Keratinocyte (primary cell): Measurements from ENCODE around the gene RFC2. TPM values are rescaled to one million over a fixed set of nuclear protein-coding genes. Genes with fewer than 3 reads are reported as not detected.

ENCODE experiments used
- DNase-seq: peaks from one replicate; pipeline ENCODE4 v3.0.0-alpha.2; 2011; ENCODE audit warnings: low read depth, missing footprints, low spot score
- FAIRE-seq: peaks from 2 replicates; lab custom pipeline; 2011; peaks lifted over from hg19 to GRCh38; lab: Jason Lieb, UNC
- H2AFZ ChIP-seq: 2 replicates; pipeline ENCODE4 v1.6.0; 2012; ENCODE audit warnings: low read length, control low read depth, inconsistent platforms; ENCODE audit not compliant: control insufficient read depth
- H3K27ac ChIP-seq: 2 replicates; pipeline ENCODE4 v1.5.1; 2011; ENCODE audit warnings: low read length; ENCODE audit not compliant: control insufficient read depth, insufficient read depth
- H3K27me3 ChIP-seq: 3 replicates; pipeline ENCODE4 v1.6.0; 2011; ENCODE audit warnings: low read length; ENCODE audit not compliant: control insufficient read depth, insufficient read depth; ENCODE audit errors: extremely low read depth
- H3K36me3 ChIP-seq, 2 experiments: 2 replicates in 1 of 2; 3 replicates in 1 of 2; pipeline ENCODE4 v1.5.1; 2011; ENCODE audit warnings: low read length in 2 of 2, mild to moderate bottlenecking in 1 of 2; ENCODE audit not compliant: control insufficient read depth in 2 of 2, insufficient read depth in 2 of 2; ENCODE audit errors: extremely low read depth in 1 of 2
- H3K4me1 ChIP-seq: 3 replicates; pipeline ENCODE4 v1.5.1; 2011; ENCODE audit warnings: low read length; ENCODE audit not compliant: control insufficient read depth, insufficient read depth; ENCODE audit errors: extremely low read depth
- H3K4me2 ChIP-seq: 3 replicates; pipeline ENCODE4 v1.6.0; 2011; ENCODE audit warnings: low read depth, low read length; ENCODE audit not compliant: control insufficient read depth, insufficient read depth; ENCODE audit errors: extremely low read depth
- H3K4me3 ChIP-seq, 3 experiments: fragments of 200-600 bp in 1 of 3; sonication (generic) in 1 of 3; 2 replicates in 2 of 3; 3 replicates in 1 of 3; pipeline ENCODE4 v1.5.1; 2011 to 2016; ENCODE audit warnings: low read length in 3 of 3, mild to moderate bottlenecking in 3 of 3, control low read depth in 2 of 3, inconsistent platforms in 1 of 3, low read depth in 1 of 3, mixed read lengths in 1 of 3, mixed run types in 1 of 3, moderate library complexity in 1 of 3; ENCODE audit not compliant: control insufficient read depth in 2 of 3, insufficient read depth in 2 of 3; ENCODE audit errors: extremely low read depth in 1 of 3
- H3K79me2 ChIP-seq: 2 replicates; pipeline ENCODE4 v1.6.0; 2012; ENCODE audit warnings: low read length; ENCODE audit not compliant: control insufficient read depth, insufficient read depth
- H3K9ac ChIP-seq: 3 replicates; pipeline ENCODE4 v1.6.0; 2011; ENCODE audit warnings: low read length; ENCODE audit not compliant: control insufficient read depth, insufficient read depth; ENCODE audit errors: extremely low read depth
- H3K9me1 ChIP-seq: 3 replicates; pipeline ENCODE4 v1.6.0; 2011; ENCODE audit warnings: low read length; ENCODE audit not compliant: control insufficient read depth, insufficient read depth; ENCODE audit errors: extremely low read depth
- H3K9me3 ChIP-seq: 2 replicates; pipeline ENCODE4 v1.5.1; 2012; ENCODE audit warnings: low read depth, low read length; ENCODE audit not compliant: control insufficient read depth
- H4K20me1 ChIP-seq: 3 replicates; pipeline ENCODE4 v1.6.0; 2011; ENCODE audit warnings: low read length; ENCODE audit not compliant: control insufficient read depth, insufficient read depth; ENCODE audit errors: extremely low read depth
- EZH2 ChIP-seq: IDR thresholded peaks from one replicate; pipeline ENCODE4 v1.6.1; 2012; ENCODE audit warnings: inconsistent platforms, mild to moderate bottlenecking, low read length, moderate library complexity
- dilution Hi-C: fragments of 300-500 bp; cut with MboI; formaldehyde crosslinking; loops from one replicate; pipeline ENCODE4 v1.7.0; 2020; ENCODE audit warnings: low sequenced_read_pairs; ENCODE audit not compliant: extremely low pct_ligation_motif_present
- polyA plus RNA-seq, 5 experiments: library from polyadenylated mRNA; depleted of rRNA in 3 of 5; stranded (reverse) in 3 of 5; stranded (forward) in 1 of 5; unstranded in 1 of 5; fragments of >200 nt; gene quantifications; 1 replicate in 1 of 5; 2 replicates in 3 of 5; 3 replicates in 1 of 5; pipeline versions ENCODE4 v1.2.1 to v1.2.3, GENCODE V29; 2011 to 2012; ENCODE audit warnings: missing spikeins in 2 of 5, low read depth in 1 of 5, low replicate concordance in 1 of 5
- TF ChIP-seq, protein P1 (sequence below), 3 experiments: IDR thresholded peaks in 1 of 3; conservative IDR thresholded peaks in 1 of 3; optimal IDR thresholded peaks in 1 of 3; 2 replicates in 2 of 3; 3 replicates in 1 of 3; pipeline versions ENCODE3 to v1.5.1; 2011; ENCODE audit warnings: low read length in 3 of 3, mild to moderate bottlenecking in 3 of 3, moderate library complexity in 2 of 3, control low read depth in 1 of 3, inconsistent platforms in 1 of 3; ENCODE audit not compliant: insufficient read depth in 2 of 3; ENCODE audit errors: extremely low read depth in 1 of 3

RFC2 gene
- polyA plus RNA-seq, 1 donor (not counting 4 experiments of a cell fraction or from before 2014, with no cell fraction given), result 24.7 TPM

DNA sequence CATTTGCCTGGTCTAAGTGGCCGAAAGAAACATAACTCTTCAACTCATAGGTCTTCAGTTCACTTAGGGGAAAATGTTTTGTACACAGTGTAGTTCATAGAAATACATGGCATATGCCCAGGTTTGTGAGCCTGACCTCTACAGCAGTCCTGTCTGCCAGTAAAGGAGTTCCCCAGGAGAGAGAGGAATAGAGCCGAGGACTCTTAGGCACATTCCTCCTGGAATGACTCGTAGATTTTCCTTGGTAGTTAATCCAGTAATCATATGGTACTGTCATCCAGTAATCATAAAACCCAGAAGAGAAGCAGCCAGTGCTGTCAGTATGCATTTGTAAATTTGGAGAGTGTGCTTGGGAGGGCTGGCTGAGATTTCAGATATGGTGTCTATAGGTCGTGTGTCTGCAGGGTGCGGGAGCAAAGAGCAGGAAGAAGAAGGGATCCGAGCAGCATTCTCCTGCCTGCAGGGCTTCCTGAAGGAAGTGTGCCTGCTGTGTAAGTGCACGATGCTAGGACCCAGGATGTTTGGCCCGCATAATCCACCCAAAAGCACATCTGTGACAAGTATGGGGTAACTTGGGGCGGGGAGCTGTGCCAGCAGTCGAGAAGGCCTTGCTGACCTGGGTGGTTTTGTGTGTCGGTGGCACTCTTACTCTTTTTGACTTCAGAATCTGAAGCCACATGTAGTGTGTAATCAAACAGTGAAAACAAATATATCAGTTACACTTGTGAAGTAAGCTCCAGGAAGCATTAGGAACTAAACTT, 66.1 kb downstream of the RFC2 start:
- peaks cover 12% of the 10 kb centered on the region for H3K4me1 ChIP-seq
- H3K27ac ChIP-seq, result no peak overlapping the region
- no peak overlapping the region for H2AFZ ChIP-seq
- H3K79me2 ChIP-seq, result peaks cover 87% of the 10 kb centered on the region
- H3K9me3 ChIP-seq, result no peaks in the 10 kb centered on the region
- TF ChIP-seq, protein P1, sequence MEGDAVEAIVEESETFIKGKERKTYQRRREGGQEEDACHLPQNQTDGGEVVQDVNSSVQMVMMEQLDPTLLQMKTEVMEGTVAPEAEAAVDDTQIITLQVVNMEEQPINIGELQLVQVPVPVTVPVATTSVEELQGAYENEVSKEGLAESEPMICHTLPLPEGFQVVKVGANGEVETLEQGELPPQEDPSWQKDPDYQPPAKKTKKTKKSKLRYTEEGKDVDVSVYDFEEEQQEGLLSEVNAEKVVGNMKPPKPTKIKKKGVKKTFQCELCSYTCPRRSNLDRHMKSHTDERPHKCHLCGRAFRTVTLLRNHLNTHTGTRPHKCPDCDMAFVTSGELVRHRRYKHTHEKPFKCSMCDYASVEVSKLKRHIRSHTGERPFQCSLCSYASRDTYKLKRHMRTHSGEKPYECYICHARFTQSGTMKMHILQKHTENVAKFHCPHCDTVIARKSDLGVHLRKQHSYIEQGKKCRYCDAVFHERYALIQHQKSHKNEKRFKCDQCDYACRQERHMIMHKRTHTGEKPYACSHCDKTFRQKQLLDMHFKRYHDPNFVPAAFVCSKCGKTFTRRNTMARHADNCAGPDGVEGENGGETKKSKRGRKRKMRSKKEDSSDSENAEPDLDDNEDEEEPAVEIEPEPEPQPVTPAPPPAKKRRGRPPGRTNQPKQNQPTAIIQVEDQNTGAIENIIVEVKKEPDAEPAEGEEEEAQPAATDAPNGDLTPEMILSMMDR (optimal IDR thresholded peaks at IDR 0.05 in 1 of 3, IDR thresholded peaks at IDR 0.05 in 1 of 3, conservative IDR thresholded peaks at IDR 0.05 in 1 of 3; ENCODE audit: extremely low read depth in 1 of 3, insufficient read depth in 2 of 3, low read length in 3 of 3), result no peak
- TF ChIP-seq EZH2, result no peak
- dilution Hi-C loops, result no loop called here
- no peak overlapping the region for H3K9ac ChIP-seq
- H3K36me3 ChIP-seq, result peaks cover 38 to 51% of the 10 kb centered on the region in 2 experiments
- H3K9me1 ChIP-seq, result peaks cover 3% of the 10 kb centered on the region
- DNase-seq, result no peak
- no peaks in the 10 kb centered on the region for H3K27me3 ChIP-seq
- no peak for FAIRE-seq
- H3K4me2 ChIP-seq, result no peak overlapping the region
- H4K20me1 ChIP-seq, result peaks cover 52% of the 10 kb centered on the region
- H3K4me3 ChIP-seq, result no peak overlapping the region

DNA sequence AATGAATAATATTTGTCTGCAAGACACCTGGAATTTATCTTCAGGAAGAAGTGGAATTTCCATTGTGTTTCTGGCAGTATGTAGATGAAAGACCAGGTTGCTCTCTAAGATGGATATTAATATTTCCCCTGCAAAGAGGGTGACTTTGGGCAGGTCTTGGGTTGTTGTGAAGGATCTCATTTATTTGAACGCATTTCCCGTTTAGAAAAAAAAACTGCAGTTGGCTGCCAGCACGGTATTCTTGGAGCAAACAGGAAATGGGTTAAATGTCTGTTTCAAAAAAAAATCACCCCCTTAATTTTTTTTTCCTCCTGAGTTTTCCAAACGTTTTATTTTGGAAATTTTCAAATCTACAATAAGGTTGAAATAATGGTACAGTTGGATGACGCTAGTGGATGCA, 68.6 kb downstream of the RFC2 start:
- Histone ChIP-seq H4K20me1 (peaks cover 69% of the 10 kb centered on the region), H2AFZ (no peak overlapping the region), H3K9ac (no peak overlapping the region), H3K27me3 (no peaks in the 10 kb centered on the region), H3K4me1 (peaks cover 27% of the 10 kb centered on the region), H3K79me2 (peaks cover 99% of the 10 kb centered on the region), H3K36me3 (peaks cover 27 to 44% of the 10 kb centered on the region in 2 experiments), H3K4me3 (no peak overlapping the region), H3K9me3 (no peaks in the 10 kb centered on the region), H3K9me1 (peaks cover 5% of the 10 kb centered on the region), H3K4me2 (no peak overlapping the region), H3K27ac (no peak overlapping the region)
- no peak for TF ChIP-seq EZH2
- TF ChIP-seq, protein P1 (optimal IDR thresholded peaks at IDR 0.05 in 1 of 3, IDR thresholded peaks at IDR 0.05 in 1 of 3, conservative IDR thresholded peaks at IDR 0.05 in 1 of 3; ENCODE audit: extremely low read depth in 1 of 3, insufficient read depth in 2 of 3, low read length in 3 of 3), result no peak
- FAIRE-seq (no peak), DNase-seq (no peak)
- dilution Hi-C loops, result no loop called here
